GM12878 (cell line): ENCODE results near the gene CENPO.

Experiments used
- CTCF ChIP-seq, 3 experiments: IDR thresholded peaks in 2 of 3; conservative IDR thresholded peaks in 1 of 3; 2 replicates each; pipeline ENCODE4 v1.5.1; 2011; ENCODE audit warnings: low read depth in 3 of 3, low read length in 3 of 3, mild to moderate bottlenecking in 3 of 3, control low read depth in 2 of 3, moderate library complexity in 2 of 3, inconsistent platforms in 1 of 3, mixed read lengths in 1 of 3; ENCODE audit not compliant: control insufficient read depth in 2 of 3, insufficient read depth in 1 of 3; ENCODE audit errors: extremely low read depth in 1 of 3
- POLR2A ChIP-seq: IDR thresholded peaks from 2 replicates; pipeline ENCODE4 v1.6.1; 2011; ENCODE audit warnings: low read depth, mild to moderate bottlenecking, low read length
- RAD21 ChIP-seq: IDR thresholded peaks from 2 replicates; pipeline ENCODE4 v1.6.1; 2011; ENCODE audit warnings: mild to moderate bottlenecking, low read depth, low read length, moderate library complexity; ENCODE audit not compliant: insufficient read depth
- RFX5 ChIP-seq: IDR thresholded peaks from 2 replicates; pipeline ENCODE4 v1.6.1; 2011; ENCODE audit warnings: low read depth, low read length, improper control_type of control experiment

- TF ChIP-seq RFX5 (no peak), CTCF (IDR thresholded peaks at IDR 0.05 in 2 of 3, conservative IDR thresholded peaks at IDR 0.05 in 1 of 3; ENCODE audit: control insufficient read depth in 2 of 3, extremely low read depth in 1 of 3, insufficient read depth in 1 of 3, low read depth in 3 of 3, low read length in 3 of 3) (no peak), POLR2A (no peak), RAD21 (no peak)
Observed at GRCh38 chr2:24832931-24833701, 39.9 kb downstream of the CENPO start.
